ENCODE measurements around the gene SDK1.

The SDK1 gene

DNA sequence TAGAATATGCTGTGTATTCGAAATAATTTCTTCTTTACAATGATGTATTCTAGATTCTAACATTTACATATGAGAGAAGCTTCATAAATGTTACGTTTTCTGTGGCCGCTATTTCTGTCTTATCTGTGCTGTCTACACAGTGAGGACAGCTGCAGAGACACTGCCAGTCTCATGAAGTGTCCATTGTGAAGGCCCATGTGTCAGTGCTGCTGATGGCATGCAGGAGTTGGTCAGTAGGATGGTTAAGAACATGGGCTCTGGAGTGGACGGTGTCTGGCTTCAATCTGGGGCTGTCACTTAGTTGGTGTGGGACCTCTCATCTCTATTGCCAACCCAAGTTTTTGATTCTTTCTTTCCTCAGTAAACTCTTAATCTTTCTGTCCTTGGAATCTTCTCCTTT lies 137.3 kb downstream of the SDK1 start:
- TF ChIP-seq, protein P1, sequence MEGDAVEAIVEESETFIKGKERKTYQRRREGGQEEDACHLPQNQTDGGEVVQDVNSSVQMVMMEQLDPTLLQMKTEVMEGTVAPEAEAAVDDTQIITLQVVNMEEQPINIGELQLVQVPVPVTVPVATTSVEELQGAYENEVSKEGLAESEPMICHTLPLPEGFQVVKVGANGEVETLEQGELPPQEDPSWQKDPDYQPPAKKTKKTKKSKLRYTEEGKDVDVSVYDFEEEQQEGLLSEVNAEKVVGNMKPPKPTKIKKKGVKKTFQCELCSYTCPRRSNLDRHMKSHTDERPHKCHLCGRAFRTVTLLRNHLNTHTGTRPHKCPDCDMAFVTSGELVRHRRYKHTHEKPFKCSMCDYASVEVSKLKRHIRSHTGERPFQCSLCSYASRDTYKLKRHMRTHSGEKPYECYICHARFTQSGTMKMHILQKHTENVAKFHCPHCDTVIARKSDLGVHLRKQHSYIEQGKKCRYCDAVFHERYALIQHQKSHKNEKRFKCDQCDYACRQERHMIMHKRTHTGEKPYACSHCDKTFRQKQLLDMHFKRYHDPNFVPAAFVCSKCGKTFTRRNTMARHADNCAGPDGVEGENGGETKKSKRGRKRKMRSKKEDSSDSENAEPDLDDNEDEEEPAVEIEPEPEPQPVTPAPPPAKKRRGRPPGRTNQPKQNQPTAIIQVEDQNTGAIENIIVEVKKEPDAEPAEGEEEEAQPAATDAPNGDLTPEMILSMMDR (IDR thresholded peaks at IDR 0.05; ENCODE audit: low read depth, low read length, missing control alignments) = no peak
- no peak for DNase-seq (ENCODE audit: extremely low read depth, low read depth)
- no peak overlapping the region for H3K4me3 ChIP-seq (replicated peaks; ENCODE audit: low read depth, low read length)

DNA sequence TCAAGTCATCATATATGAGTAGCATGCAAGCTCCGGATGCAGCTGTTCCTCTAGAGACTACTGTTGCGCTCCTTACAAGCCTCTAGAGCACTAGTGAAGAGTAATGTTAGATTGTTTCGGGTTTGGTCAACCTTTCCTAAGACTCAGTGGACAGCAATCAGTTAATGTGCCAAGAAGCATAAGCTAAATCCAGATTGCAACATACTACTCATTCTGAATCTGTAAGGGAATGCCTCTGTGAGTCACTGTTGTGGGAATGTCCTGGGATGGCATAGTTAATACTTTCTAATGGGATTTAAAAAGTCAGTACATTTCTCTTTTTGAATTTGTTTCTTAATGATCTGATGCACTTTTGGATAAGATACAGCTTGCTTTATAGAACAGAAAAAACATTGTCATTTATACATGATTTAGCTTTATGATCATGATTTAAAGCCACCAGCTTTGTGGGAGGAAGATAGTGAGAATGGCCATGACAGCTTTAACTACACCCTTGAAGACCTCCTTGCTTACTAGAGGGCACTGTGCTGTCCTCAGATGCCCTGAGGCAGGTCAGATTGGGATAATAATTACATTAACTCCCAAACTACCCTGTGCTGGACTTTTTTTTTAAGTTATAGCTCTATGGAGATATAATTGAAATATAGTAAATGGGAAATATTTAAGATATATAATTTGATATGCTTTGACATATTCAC lies 138.4 kb downstream of the SDK1 start:
- TF ChIP-seq, protein P1 (IDR thresholded peaks at IDR 0.05; ENCODE audit: low read depth, low read length, missing control alignments) = no peak
- peak; percentile 12 for DNase-seq (ENCODE audit: extremely low read depth, low read depth)

DNA sequence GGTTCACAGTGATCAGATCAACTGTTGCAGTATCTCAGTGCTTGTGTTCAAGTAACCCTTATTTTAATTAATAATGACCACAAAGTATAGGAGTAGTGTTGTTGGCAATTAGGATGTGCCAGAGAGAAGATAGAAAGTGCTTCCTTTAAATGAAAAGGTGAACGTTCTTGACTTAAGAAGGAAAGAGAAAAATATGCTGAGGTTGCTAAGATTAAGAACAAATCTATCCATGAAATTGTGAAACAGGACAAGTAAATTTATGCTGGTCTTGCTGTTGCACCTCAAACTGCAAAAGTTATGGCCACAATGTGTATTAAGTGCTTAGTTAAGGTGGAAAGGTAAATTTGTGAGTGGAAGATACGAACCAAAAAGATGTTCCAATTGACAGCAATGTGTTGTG lies 139.5 kb downstream of the SDK1 start:
- TF ChIP-seq, protein P1 (IDR thresholded peaks at IDR 0.05; ENCODE audit: low read depth, low read length, missing control alignments) = no peak
- no peak for DNase-seq (ENCODE audit: extremely low read depth, low read depth)
- H3K4me3 ChIP-seq (replicated peaks; ENCODE audit: low read depth, low read length) = no peak overlapping the region

More for the DNA sequence above, 138.4 kb downstream of the SDK1 start:
- H3K4me3 ChIP-seq (replicated peaks; ENCODE audit: low read depth, low read length) = no peak overlapping the region

DNA sequence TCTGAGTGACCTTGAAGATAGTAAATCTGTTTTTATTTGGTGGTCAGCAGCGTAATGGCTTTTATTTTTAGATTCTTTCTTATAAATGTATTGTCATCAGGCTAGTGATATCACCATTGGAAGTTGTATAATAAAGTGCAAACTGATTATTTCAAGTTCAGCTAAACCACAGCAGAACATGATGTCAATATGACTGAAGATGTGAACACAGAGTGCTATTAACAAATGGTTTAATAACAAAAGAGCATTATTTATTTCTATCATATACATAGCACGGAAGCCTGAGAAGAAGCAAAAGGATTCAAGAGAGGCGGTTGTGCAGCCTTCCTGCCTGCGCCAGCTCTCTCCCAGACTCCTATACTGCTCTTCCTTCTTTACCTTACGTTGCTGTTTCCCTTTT lies 142.7 kb downstream of the SDK1 start:
- no peak overlapping the region for H3K4me3 ChIP-seq (replicated peaks; ENCODE audit: low read depth, low read length)
- TF ChIP-seq, protein P1 (IDR thresholded peaks at IDR 0.05; ENCODE audit: low read depth, low read length, missing control alignments) = no peak

DNA sequence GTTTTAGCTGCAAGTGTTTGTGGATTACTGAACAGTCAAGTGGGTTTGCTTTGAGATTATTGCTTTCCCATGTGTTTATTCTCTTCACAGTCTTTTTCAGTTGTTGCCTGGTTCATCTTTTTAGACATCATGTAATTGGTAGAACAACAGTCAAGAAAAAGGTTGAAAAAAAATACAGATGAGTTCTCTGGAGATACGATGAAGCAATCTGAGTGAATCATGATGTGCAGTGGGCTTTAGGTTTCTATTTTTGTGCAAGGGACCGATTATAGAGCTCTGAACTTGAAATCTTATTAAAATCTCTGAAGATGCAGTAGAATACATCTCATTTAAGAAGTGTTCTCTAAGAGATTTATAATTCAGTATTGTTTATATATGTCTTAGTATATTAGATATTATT lies 145.7 kb downstream of the SDK1 start:
- no peak overlapping the region for H3K4me3 ChIP-seq (replicated peaks; ENCODE audit: low read depth, low read length)
- TF ChIP-seq, protein P1 (IDR thresholded peaks at IDR 0.05; ENCODE audit: low read depth, low read length, missing control alignments) = no peak
- DNase-seq (ENCODE audit: extremely low read depth, low read depth) = no peak

More for the DNA sequence above, 142.7 kb downstream of the SDK1 start:
- DNase-seq (ENCODE audit: extremely low read depth, low read depth) = no peak

DNA sequence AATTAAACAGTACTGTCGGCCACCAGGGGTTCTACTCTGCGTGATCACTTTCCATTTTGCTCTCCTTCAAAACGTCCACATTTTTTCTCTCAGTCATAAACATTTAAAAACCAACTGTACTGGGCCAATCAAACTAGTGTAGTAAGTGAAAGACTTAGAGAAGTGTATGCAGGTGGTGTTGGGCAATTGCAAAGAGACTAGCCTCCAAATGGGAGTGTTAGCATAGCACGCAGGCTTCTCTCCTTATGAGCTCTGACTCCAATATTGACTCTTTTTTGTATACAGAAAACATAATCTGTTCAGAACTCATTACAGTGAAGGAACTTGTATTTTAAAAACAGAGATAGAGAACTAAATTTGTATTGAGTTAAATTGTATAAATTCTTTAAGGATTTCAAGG lies 150.6 kb downstream of the SDK1 start:
- no peak for DNase-seq (ENCODE audit: extremely low read depth, low read depth)
- TF ChIP-seq, protein P1 (IDR thresholded peaks at IDR 0.05; ENCODE audit: low read depth, low read length, missing control alignments) = no peak
- H3K4me3 ChIP-seq (replicated peaks; ENCODE audit: low read depth, low read length) = no peak overlapping the region

DNA sequence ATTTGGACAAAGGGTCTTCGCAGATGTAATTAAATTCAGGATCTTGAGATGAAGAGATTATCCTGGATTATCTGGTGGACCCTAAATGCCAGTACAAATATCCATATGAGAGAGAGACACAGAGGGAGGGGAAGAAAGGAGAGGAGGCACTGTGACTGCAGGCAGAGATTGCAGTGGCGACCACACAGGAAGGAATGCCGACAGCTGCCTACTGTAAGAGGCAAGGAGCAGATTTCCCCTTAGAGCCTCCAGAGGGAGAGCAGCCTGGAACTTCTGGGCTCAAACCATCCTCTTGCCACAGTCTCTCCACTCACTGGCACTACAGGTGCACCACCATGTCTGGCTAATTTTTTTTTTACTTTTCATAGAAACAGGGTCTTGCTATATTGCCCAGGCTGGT lies 152.3 kb downstream of the SDK1 start:
- DNase-seq (ENCODE audit: extremely low read depth, low read depth) = no peak
- H3K4me3 ChIP-seq (replicated peaks; ENCODE audit: low read depth, low read length) = no peak overlapping the region
- TF ChIP-seq, protein P1 (IDR thresholded peaks at IDR 0.05; ENCODE audit: low read depth, low read length, missing control alignments) = no peak
